GM08714 (cell line): ENCODE measurements around the gene SCAF1.

Source experiments
- H3K4me3 ChIP-seq: fragments of 200-500 bp; sonication (Bioruptor generic); 2 replicates; pipeline ENCODE4 v1.5.1; 2014; ENCODE audit warnings: mild to moderate bottlenecking, low read length, inconsistent platforms
- ZNF274 ChIP-seq: IDR thresholded peaks from 2 replicates; pipeline ENCODE4 v1.6.1; 2012; ENCODE audit warnings: mild to moderate bottlenecking, low read depth, low read length

Gene SCAF1

DNA sequence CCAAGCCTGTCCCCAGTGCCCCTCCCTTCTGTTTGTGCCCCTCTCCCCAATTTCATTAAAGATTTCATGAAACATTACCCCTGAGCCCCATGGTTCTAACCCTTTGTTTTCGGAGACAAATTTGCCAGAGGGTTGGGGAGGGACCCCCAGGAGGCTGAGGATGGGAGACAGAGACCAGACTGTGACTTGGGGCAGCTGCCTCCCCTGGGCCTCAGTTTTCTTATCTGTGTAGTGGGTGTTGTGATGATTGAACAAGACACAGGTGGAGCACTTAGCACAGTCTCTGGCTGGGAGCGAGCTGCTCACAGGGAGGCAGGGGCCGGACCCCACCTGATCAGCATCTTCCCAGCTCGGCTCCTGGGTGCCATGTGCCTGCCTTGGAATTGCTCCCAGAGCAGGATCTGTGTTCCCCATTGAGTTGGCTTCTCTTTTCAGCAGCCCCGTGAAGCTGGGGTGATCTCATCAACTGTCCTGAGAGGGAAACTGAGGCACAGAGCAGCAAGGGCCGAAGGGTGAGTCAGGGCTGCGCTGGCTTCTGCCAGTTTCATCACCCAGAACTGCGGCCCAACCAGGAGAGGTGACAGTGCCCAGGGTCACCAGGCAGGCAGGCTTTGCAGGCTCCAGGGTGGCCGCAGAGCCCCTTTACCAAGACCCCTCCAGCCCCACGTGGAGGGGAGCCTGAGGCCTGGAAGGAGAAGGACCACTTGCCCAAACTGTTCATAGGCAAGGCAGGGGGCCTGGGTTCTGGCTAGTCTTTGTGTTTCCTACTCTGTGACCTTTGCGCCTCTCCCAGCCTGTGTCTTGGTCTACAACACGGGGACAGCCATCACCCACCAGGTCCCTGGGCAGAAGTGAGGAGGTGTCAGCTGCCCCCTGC, 16.8 kb downstream of the SCAF1 start:
- H3K4me3 ChIP-seq: no peak overlapping the region
- no peak for TF ChIP-seq ZNF274

GRCh38 chr19:49660338-49660961, 18.4 kb downstream of the SCAF1 start:
- no peak overlapping the region for H3K4me3 ChIP-seq
- no peak for TF ChIP-seq ZNF274

DNA sequence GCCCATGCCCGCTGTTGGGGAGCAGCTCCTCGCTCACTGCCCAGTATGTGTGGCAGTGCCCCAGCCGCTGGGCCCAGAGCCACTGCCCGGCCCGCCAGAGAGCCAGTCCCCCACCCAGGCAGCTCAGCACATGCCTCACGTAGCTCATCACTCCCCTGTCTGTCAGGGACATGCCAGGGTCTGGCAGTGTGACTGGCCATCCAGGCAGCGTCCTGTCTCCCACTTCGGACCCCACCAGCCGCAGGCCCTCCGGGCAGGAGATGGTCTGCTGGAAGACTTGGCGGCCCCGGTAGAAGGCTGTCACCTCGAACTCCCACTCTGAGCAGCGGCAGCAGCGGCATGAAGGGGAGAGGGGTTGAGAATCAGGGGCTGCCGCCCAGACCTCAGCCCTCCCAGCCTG, 20.0 kb downstream of the SCAF1 start:
- TF ChIP-seq ZNF274: no peak
- no peak overlapping the region for H3K4me3 ChIP-seq

- no peak for TF ChIP-seq ZNF274
- H3K4me3 ChIP-seq: no peak overlapping the region; the same call in 1 of the 2 replicates
Observed at GRCh38 chr19:49663224-49663623, 21.2 kb downstream of the SCAF1 start.

DNA sequence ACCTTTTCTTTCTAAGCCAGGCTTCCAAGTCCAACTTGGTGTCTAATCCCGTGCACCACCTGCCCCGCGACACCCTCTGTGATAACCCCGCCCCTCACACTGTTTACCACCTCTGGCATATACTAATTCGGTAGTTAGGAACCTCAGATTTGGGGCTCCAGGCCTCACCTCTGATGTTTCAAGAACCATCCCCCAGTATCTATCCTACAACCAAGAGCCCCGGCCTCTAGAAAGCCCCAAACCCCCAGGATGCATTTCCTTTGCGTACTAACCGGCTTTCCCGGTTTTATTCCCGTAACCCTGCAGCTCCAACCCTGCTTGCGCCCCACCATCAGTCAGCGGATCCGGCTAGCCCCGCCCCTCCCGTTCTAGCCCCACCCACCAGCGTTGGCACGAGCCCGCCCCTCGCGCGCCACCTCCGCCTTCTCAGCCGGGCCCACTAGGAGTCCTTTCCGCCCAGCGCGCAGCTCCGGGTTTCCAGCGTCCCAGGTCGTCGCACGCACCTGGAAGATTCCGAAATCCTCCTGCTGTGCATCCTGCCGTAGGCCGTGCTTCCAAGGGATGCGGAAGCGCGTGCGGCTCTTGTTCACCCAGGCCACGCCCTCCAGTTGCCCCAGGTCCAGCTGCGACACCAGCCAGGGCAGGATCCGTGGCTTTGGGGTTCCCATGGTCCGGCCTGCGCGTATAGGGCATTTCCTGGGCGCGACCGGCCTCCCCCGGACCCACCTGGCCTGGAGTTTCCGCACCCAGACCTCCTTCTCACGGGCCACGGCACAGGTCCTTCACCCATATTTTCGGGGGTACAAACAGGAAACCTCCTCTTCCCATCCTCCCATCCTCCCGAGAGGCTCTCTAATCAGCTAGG, 22.4 kb downstream of the SCAF1 start:
- no peak for TF ChIP-seq ZNF274
- H3K4me3 ChIP-seq: peak overlapping the region; percentile 87

DNA sequence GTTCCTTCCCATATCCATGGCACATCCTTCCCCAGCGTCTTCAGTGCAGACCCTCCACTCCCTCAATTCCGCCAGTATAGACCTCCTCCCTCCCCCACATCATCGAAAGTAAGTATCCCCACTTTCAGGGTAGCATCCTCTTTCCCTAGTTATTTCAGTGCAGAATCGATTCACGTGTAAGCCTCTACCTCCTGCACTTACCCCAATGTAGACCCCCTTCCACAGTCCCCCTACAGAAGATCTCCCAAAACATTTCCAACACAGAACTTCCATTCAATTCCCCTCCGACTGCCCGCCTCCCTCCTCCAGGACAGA, 23.0 kb downstream of the SCAF1 start:
- TF ChIP-seq ZNF274: no peak
- peak overlapping the region; percentile 87 for H3K4me3 ChIP-seq

- no peak for TF ChIP-seq ZNF274
- H3K4me3 ChIP-seq: peak within 1 kb of the TSS; percentile 87
Observed at GRCh38 chr19:49665351-49666119, 23.5 kb downstream of the SCAF1 start, which contains the start of the genes BCL2L12 and IRF3. Gene BCL2L12 (plus strand): TSS chr19:49665933. CDS start chr19:49666693, 760 bp downstream. Gene IRF3 (minus strand): TSS chr19:49665857. CDS start chr19:49664838, 1,019 bp downstream.

GRCh38 chr19:49666120-49666444, 24.1 kb downstream of the SCAF1 start:
- no peak for TF ChIP-seq ZNF274

DNA sequence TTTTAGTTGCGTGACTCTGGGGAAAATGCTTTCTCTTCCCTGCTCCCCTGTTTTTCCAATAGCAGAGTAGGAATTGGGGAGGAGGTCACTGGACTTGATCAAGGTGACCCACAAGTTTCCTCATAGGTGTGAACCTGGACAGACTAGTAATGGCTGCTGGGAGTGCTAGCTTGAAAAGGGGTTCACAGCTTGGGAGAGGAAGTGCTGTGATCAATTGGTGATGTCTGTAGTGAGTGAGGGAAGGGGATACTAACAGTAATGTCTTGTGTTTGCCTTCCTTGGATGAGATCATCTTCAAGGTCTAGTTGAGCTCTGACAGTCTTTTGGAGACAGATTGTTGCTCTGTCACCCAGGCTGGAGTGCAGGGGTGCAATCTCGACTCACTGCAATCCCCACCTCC, 25.5 kb downstream of the SCAF1 start:
- no peak for TF ChIP-seq ZNF274
- H3K4me3 ChIP-seq: no peak overlapping the region

More at GRCh38 chr19:49666120-49666444, 24.1 kb downstream of the SCAF1 start:
- H3K4me3 ChIP-seq: peak overlapping the region; percentile 87

DNA sequence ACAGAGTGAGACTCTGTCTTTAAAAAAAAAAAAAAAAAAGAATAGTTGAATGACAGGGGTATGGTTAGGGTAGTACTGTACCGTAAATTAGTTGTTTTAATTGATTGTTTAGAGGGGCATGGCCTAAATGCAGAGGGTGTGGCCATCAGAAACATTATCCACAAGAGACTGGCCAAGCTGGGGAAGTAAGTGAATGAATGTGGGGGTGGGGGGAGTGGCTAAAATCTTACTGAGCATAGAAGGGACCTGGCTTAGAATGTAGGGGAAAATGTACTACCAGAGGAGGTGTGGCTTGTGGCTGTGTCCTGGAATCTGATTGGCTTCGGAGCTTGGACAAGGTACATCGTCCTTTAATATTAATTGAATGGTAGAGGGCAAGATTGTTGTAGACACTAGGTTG, 27.5 kb downstream of the SCAF1 start:
- H3K4me3 ChIP-seq: no peak overlapping the region
- TF ChIP-seq ZNF274: no peak

GRCh38 chr19:49672131-49672919, 30.3 kb downstream of the SCAF1 start:
- TF ChIP-seq ZNF274: no peak
- H3K4me3 ChIP-seq: no peak overlapping the region

DNA sequence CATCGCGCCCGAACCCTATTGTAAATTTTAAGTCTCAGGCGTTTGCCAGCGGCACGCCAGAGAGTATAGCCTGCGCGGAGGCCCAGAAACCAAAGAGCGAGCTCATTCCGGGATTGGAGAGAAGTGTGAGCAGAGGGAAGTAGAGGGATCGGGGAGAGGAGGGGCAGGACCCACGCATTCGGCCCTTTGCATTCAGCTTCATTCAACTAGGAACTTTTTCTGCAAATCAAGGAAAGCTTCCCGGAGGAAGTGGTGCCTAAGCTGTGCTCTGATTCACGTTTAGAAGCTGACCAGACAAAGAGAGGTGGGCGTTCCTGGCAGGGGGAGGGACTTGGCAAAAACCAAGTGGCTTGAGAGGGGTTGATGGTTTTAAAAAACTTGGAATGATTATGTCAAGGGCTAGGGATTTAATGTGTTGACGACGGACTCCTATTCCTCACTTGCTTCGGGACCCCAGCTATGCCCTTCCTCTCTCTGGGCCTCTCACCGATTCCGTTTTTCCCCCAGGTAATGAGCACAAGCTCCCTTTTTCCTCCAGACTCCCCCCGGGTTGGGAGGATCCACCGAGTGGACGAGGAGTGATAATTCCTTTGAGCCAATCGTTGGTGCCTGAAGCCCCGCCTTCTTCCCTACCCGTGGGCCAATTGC, 34.3 kb downstream of the SCAF1 start:
- no peak for TF ChIP-seq ZNF274
- H3K4me3 ChIP-seq: peak overlapping the region; percentile 76; the same call in 1 of the 2 replicates
